ENCODE results near the gene OR4M1. TPM values are rescaled to one million over a fixed set of nuclear protein-coding genes. Genes with fewer than 3 reads are reported as not detected.
"Not testable (repeated sequence)": the region's sequence is repeated elsewhere in the genome, so short reads cannot be mapped to it uniquely, and the experiment has no call there.

Gene OR4M1
- total and polyA plus RNA-seq, 5 donors = not detected

DNA sequence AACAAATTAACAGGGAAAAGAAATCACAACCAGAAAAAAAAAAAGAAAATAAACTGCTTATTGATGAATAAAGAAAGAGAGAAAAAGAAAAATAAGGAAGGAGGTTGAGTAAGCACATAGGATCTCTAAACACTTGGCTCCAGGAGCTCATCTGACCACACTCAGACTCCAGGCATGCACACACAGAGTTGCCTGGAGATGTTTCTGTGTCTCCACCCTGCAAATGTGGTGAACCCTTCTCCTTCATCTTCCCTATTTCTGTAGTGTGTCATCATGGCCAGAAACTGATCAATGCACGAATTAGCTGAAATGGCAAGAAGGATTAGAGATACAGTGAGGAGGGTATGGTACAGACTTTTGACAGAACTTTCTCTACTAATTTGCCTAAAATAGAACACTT, 50.5 kb downstream of the OR4M1 start:
- Histone ChIP-seq H3K27ac (ENCODE audit: low read length) (no peak overlapping the region), H3K4me1 (ENCODE audit: control insufficient read depth, insufficient read depth, low read length) (no peaks in the 10 kb centered on the region), H3K4me3 (ENCODE audit: low read length) (no peak overlapping the region), H3K9me3 (ENCODE audit: control insufficient read depth, low read length) (no peaks in the 10 kb centered on the region), H3K27me3 (ENCODE audit: control insufficient read depth, insufficient read depth) (no peaks in the 10 kb centered on the region)
- DNase-seq = no peak
- no peak for ATAC-seq
- intact Hi-C loops (cut with DNase I) = no loop called here
- 30% methylated on average over 1 of the region's 1 CpG for WGBS

- DNase-seq; H3K9me3 ChIP-seq (ENCODE audit: control insufficient read depth, low read length); intact Hi-C loops (cut with DNase I); H3K4me3 ChIP-seq (ENCODE audit: low read length); H3K27ac ChIP-seq (ENCODE audit: low read length); H3K27me3 ChIP-seq (ENCODE audit: control insufficient read depth, insufficient read depth); H3K4me1 ChIP-seq (ENCODE audit: control insufficient read depth, insufficient read depth, low read length); ATAC-seq: not testable (repeated sequence)
- WGBS = 52% methylated on average over 12 of the region's 12 CpGs
These were observed 54.4 kb downstream of the OR4M1 start for GRCh38 chr14:19827626-19828244.

- no peak for ATAC-seq
These were observed 55.0 kb downstream of the OR4M1 start for GRCh38 chr14:19828314-19828713.

More at GRCh38 chr14:19828314-19828713, 55.0 kb downstream of the OR4M1 start:
- Histone ChIP-seq H3K4me1 (ENCODE audit: control insufficient read depth, insufficient read depth, low read length) (no peaks in the 10 kb centered on the region), H3K9me3 (ENCODE audit: control insufficient read depth, low read length) (no peaks in the 10 kb centered on the region), H3K27ac (ENCODE audit: low read length) (no peak overlapping the region), H3K27me3 (ENCODE audit: control insufficient read depth, insufficient read depth) (no peaks in the 10 kb centered on the region), H3K4me3 (ENCODE audit: low read length) (no peak overlapping the region)
- WGBS = 77% methylated on average over 2 of the region's 2 CpGs
- DNase-seq = no peak
- intact Hi-C loops (cut with DNase I) = no loop called here

Other genes with a start within 250 kb of the OR4M1 start
- gene OR11H2, start 59.6 kb upstream of the OR4M1 start, total RNA-seq = not detected
- gene OR11H2, start 59.6 kb upstream of the OR4M1 start, polyA plus RNA-seq = not detected
- gene OR4Q3, start 29.9 kb upstream of the OR4M1 start, total RNA-seq = not detected
- not detected for gene OR4Q3, start 29.9 kb upstream of the OR4M1 start, polyA plus RNA-seq
- not detected for gene OR4N2, start 30.3 kb downstream of the OR4M1 start, total RNA-seq
- not detected for gene OR4N2, start 30.3 kb downstream of the OR4M1 start, polyA plus RNA-seq
- not detected for gene OR4K2, start 101.6 kb downstream of the OR4M1 start, total RNA-seq
- not detected for gene OR4K2, start 101.6 kb downstream of the OR4M1 start, polyA plus RNA-seq
- gene OR4K5, start 147.1 kb downstream of the OR4M1 start, total RNA-seq = not detected
- not detected for gene OR4K5, start 147.1 kb downstream of the OR4M1 start, polyA plus RNA-seq
- gene OR4K1, start 157.4 kb downstream of the OR4M1 start, total RNA-seq = not detected
- not detected for gene OR4K1, start 157.4 kb downstream of the OR4M1 start, polyA plus RNA-seq
- gene OR4K15, start 202.1 kb downstream of the OR4M1 start, total RNA-seq = not detected
- not detected for gene OR4K15, start 202.1 kb downstream of the OR4M1 start, polyA plus RNA-seq
- gene OR4Q2, start 228.7 kb downstream of the OR4M1 start, total RNA-seq = not detected
- not detected for gene OR4Q2, start 228.7 kb downstream of the OR4M1 start, polyA plus RNA-seq
- not detected for gene OR4K14, start 245.8 kb downstream of the OR4M1 start, total RNA-seq
- gene OR4K14, start 245.8 kb downstream of the OR4M1 start, polyA plus RNA-seq = not detected